ENCODE data around the gene ESRRA. TPM values are rescaled to one million over a fixed set of nuclear protein-coding genes. Genes with fewer than 3 reads are reported as not detected.

Gene ESRRA
- total and polyA plus RNA-seq, 2 of the 4 experiments (the other 2 are of a cell fraction): 10.2 to 15.0 TPM

DNA sequence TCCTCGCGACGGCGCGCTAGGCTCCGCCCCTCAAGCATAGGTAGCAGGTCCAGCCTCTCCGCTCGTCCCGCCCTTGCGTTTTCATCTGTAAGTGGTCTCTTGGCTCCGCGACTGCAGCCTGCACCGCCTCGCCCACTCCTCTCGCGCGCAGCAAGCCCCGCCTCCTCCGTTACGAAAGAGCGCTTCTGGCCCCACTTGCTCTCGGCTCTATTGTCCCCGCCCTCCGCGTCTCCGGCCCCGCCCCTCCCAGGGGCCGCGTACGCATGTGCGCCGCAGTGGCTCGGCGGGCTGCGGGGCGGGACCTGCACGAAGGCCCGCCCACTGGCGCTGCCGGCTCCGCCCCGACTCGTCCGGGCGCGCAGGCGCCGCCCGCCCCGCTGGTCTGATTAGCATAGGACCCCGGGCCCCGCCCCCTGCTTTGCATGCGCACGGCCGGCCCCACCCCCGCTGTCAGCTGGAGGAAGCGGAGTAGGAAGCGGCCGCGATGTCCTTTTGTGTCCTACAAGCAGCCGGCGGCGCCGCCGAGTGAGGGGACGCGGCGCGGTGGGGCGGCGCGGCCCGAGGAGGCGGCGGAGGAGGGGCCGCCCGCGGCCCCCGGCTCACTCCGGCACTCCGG, at the start of gene ESRRA (continued):
- TF ChIP-seq, protein P1, sequence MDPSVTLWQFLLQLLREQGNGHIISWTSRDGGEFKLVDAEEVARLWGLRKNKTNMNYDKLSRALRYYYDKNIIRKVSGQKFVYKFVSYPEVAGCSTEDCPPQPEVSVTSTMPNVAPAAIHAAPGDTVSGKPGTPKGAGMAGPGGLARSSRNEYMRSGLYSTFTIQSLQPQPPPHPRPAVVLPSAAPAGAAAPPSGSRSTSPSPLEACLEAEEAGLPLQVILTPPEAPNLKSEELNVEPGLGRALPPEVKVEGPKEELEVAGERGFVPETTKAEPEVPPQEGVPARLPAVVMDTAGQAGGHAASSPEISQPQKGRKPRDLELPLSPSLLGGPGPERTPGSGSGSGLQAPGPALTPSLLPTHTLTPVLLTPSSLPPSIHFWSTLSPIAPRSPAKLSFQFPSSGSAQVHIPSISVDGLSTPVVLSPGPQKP (IDR thresholded peaks at IDR 0.05; ENCODE audit: borderline replicate concordance, low read depth, low read length): no peak
- TF ChIP-seq BHLHE40 (IDR thresholded peaks at IDR 0.05; ENCODE audit: low read depth, low read length): no peak

DNA sequence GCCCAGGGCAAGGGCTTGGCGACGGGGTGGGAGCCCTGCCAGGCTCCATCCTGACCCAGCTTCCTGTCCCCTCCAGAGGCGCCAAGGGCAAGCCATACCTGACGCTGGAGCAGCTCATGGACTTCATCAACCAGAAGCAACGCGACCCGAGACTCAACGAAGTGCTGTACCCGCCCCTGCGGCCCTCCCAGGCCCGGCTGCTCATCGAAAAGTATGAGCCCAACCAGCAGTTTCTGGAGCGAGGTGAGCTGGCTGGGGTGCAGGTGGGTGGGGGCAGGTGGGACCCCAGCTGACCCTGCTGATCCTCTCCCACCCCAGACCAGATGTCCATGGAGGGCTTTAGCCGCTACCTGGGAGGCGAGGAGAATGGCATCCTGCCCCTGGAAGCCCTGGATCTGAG, 49.0 kb upstream of the ESRRA start:
- Histone ChIP-seq H4K5ac (ENCODE audit: low read depth, low read length) (no peak overlapping the region), H3K9me1 (ENCODE audit: insufficient read depth, low read length) (no peaks in the 10 kb centered on the region), H2BK120ac (ENCODE audit: low read depth, low read length) (no peak overlapping the region), H3K23ac (ENCODE audit: low read depth, low read length) (no peak overlapping the region), H2BK15ac (ENCODE audit: low read depth, low read length) (no peak overlapping the region), H3K14ac (replicated peaks; ENCODE audit: low read depth, low read length) (no peak overlapping the region), H3K18ac (ENCODE audit: low read depth, low read length) (no peak overlapping the region), H3K9ac (ENCODE audit: low read depth, low read length) (no peak overlapping the region), H4K91ac (ENCODE audit: insufficient read depth, low read depth, low read length) (no peak overlapping the region), H3K4ac (ENCODE audit: low read depth, low read length) (no peak overlapping the region), H2AK5ac (ENCODE audit: low read depth, low read length) (no peak overlapping the region), H3K79me1 (ENCODE audit: low read depth in 1 of 2, low read length in 2 of 2) (peaks cover 14 to 70% of the 10 kb centered on the region in 2 experiments), H2BK20ac (ENCODE audit: low read depth, low read length) (no peak overlapping the region), H3K27ac (ENCODE audit: insufficient read depth, low read length) (no peak overlapping the region), H3K4me3 (ENCODE audit: insufficient read depth, low read depth, low read length) (no peak overlapping the region), H3K4me1 (ENCODE audit: control insufficient read depth, insufficient read depth, low read length) (peaks cover 7% of the 10 kb centered on the region), H3K56ac (ENCODE audit: extremely low read depth, insufficient read depth, low read length) (no peak overlapping the region), H3K9me3 (ENCODE audit: control insufficient read depth, insufficient read depth, low read length) (no peaks in the 10 kb centered on the region), H4K8ac (ENCODE audit: low read depth in 2 of 2, low read length in 2 of 2) (no peak overlapping the region), H2BK5ac (ENCODE audit: low read depth, low read length, poor library complexity, severe bottlenecking) (no peak overlapping the region), H3K27me3 (ENCODE audit: control insufficient read depth, insufficient read depth, low read length) (no peaks in the 10 kb centered on the region), H2AFZ (replicated peaks; ENCODE audit: low read length, poor library complexity) (no peak overlapping the region), H4K20me1 (ENCODE audit: insufficient read depth, low read length) (peaks cover 5% of the 10 kb centered on the region; the same call in 1 of the 2 replicates), H3K36me3 (ENCODE audit: control insufficient read depth, insufficient read depth, low read length) (peaks cover 46% of the 10 kb centered on the region), H3K4me2 (ENCODE audit: low read depth, low read length) (no peak overlapping the region), H2AK9ac (replicated peaks; ENCODE audit: low read depth, low read length, poor library complexity) (no peak overlapping the region)
- ATAC-seq (ENCODE audit: low read depth) (no peak), DNase-seq (no peak)
- intact Hi-C loops (cut with micrococcal nuclease): no loop called here
- POLR2A ChIA-PET (ENCODE audit: unreplicated experiment): no interaction called here
- dilution Hi-C loops (cut with HindIII; ENCODE audit: low sequenced_read_pairs, unreplicated experiment): no loop called here
- no TSS peak for BruUV-seq (replicated peaks)
- CTCF ChIA-PET: no interaction called here
- in situ Hi-C loops (cut with MboI; ENCODE audit: low sequenced_read_pairs): no loop called here
- TF ChIP-seq RFX5 (IDR thresholded peaks at IDR 0.05; ENCODE audit: low read depth, low read length) (no peak), MAFK (IDR thresholded peaks at IDR 0.05; ENCODE audit: low read depth, low read length) (no peak), POLR2A (IDR thresholded peaks at IDR 0.05; ENCODE audit: low read depth, low read length) (no peak)
- 94% methylated on average over 2 of the region's 15 CpGs; no CpG with 5 or more reads in 1 of the 2 experiments for WGBS, 2 experiments (ENCODE audit: extremely low coverage in 2 of 2, insufficient read length in 1 of 2)

Measured in IMR-90 (cell line).